Kidney (tissue), 14 donors: ENCODE data around the gene DCXR. TPM values are rescaled to one million over a fixed set of nuclear protein-coding genes. Genes with fewer than 3 reads are reported as not detected.

ENCODE experiments used
- DNase-seq, 5 donors: peaks; one replicate each; pipeline ENCODE4 v3.0.0-alpha.2; 2013 to 2020
- FAIRE-seq: peaks from 2 replicates; lab custom pipeline; 2012; peaks lifted over from hg19 to GRCh38; lab: Jason Lieb, UNC
- H3K27ac ChIP-seq, 2 donors: one replicate each; pipeline ENCODE4 v1.7.0; 2013; ENCODE audit warnings: low read depth in 2 of 2, low read length in 2 of 2, inconsistent platforms in 1 of 2
- H3K27me3 ChIP-seq: one replicate; pipeline ENCODE4 v1.7.1; 2013; ENCODE audit warnings: low read length, inconsistent platforms; ENCODE audit not compliant: control insufficient read depth, insufficient read depth
- H3K36me3 ChIP-seq, 3 donors: one replicate each; pipeline versions ENCODE4 v1.7.0 to v1.7.1; 2013; ENCODE audit warnings: low read length in 3 of 3, control low read depth in 1 of 3, inconsistent platforms in 1 of 3; ENCODE audit not compliant: insufficient read depth in 3 of 3, control insufficient read depth in 2 of 3
- H3K4me1 ChIP-seq, 3 donors: one replicate each; pipeline versions ENCODE4 v1.7.0 to v1.7.1; 2013; ENCODE audit warnings: low read length in 3 of 3, inconsistent platforms in 1 of 3, low read depth in 1 of 3; ENCODE audit not compliant: control insufficient read depth in 2 of 3, insufficient read depth in 2 of 3
- H3K4me3 ChIP-seq, 3 donors: one replicate each; pipeline versions ENCODE4 v1.7.0 to v1.8.1; 2013; ENCODE audit warnings: low read length in 3 of 3, control low read depth in 1 of 3, inconsistent platforms in 1 of 3
- H3K9ac ChIP-seq, 3 donors: one replicate each; pipeline versions ENCODE4 v1.7.0 to v1.7.1; 2013; ENCODE audit warnings: low read length in 3 of 3, control low read depth in 1 of 3, inconsistent platforms in 1 of 3
- H3K9me3 ChIP-seq, 3 donors: one replicate each; pipeline versions ENCODE4 v1.7.0 to v1.7.1; 2013; ENCODE audit warnings: low read length in 3 of 3, control low read depth in 1 of 3, inconsistent platforms in 1 of 3; ENCODE audit not compliant: control insufficient read depth in 2 of 3, insufficient read depth in 1 of 3
- CTCF ChIP-seq: IDR thresholded peaks from 3 replicates; pipeline ENCODE4 v1.5.1; 2012; ENCODE audit warnings: mild to moderate bottlenecking, moderate library complexity, borderline replicate concordance; ENCODE audit not compliant: insufficient read depth; ENCODE audit errors: extremely low read depth
- intact Hi-C: fragments of 100-400 bp; cut with DNase I; formaldehyde crosslinking; loops from one replicate; pipeline ENCODE4 v1.11.1; 2022
- polyA plus RNA-seq: library from polyadenylated mRNA; stranded (reverse); fragments of 350-450 nt; fragmentation: Illumina TruSeq; extraction: RNeasy Lipid Tissue Mini Kit (QIAGEN cat#74804); gene quantifications from one replicate; pipeline ENCODE4 v1.2.3, GENCODE V29; 2014; ENCODE audit warnings: low read depth, low replicate concordance; ENCODE audit not compliant: insufficient read depth
- total RNA-seq: library from RNA; stranded (reverse); fragmentation: NEBNext Ultra II Directional; extraction: Animal tissue kit (Norgen Biotek cat#: 25700); gene quantifications from one replicate; pipeline ENCODE4 v1.2.1, GENCODE V29; 2021
- donor health status: control.
- donor health status: control.
- donor health status: control.
- donor health status: control.
- donor health status: control.
- donor health status: DM: yes; HTN: yes; CAD: no.
- donor health status: Normal renal cell carcinoma (clear cell type).

DCXR gene
- total and polyA plus RNA-seq, 2 donors from 2014 or later, result 102 to 551 TPM

- no peaks in the 10 kb centered on the region for H3K9me3 ChIP-seq
- no peak overlapping the region for H3K27ac ChIP-seq
- no peak overlapping the region for H3K9ac ChIP-seq
- no peaks in the 10 kb centered on the region for H3K36me3 ChIP-seq
- intact Hi-C loops, result loop anchor here (10.0 kb wide), 1 partner anchor 54 kb away; the partner anchor contains the start of gene NOTUM
- no peaks in the 10 kb centered on the region for H3K27me3 ChIP-seq
- H3K4me3 ChIP-seq, result no peak overlapping the region
- FAIRE-seq (no peak), DNase-seq (no peak)
- peaks cover 0 to 21% (median 6%) of the 10 kb centered on the region in 3 donors for H3K4me1 ChIP-seq
- TF ChIP-seq CTCF, result no peak
Measured at GRCh38 chr17:82018989-82019689, 18.4 kb downstream of the DCXR start.

GRCh38 chr17:82018152-82018988 lies 19.1 kb downstream of the DCXR start:
- TF ChIP-seq CTCF, result no peak
- H3K27ac ChIP-seq, result no peak overlapping the region
- H3K4me1 ChIP-seq, result peaks cover 0 to 15% (median 6%) of the 10 kb centered on the region in 3 donors
- no peaks in the 10 kb centered on the region for H3K9me3 ChIP-seq
- no peak overlapping the region for H3K4me3 ChIP-seq
- H3K36me3 ChIP-seq, result no peaks in the 10 kb centered on the region
- FAIRE-seq (no peak), DNase-seq (peak in 3 of 5 donors; percentile 85 to 89 (median 88))
- H3K9ac ChIP-seq, result no peak overlapping the region
- intact Hi-C loops, result loop anchor here (10.0 kb wide), 1 partner anchor 54 kb away; the partner anchor contains the start of gene NOTUM
- H3K27me3 ChIP-seq, result no peaks in the 10 kb centered on the region

GRCh38 chr17:82017612-82018151 lies 19.8 kb downstream of the DCXR start:
- Histone ChIP-seq H3K4me3 (no peak overlapping the region), H3K27me3 (no peaks in the 10 kb centered on the region), H3K9ac (no peak overlapping the region), H3K4me1 (peaks cover 0 to 15% (median 6%) of the 10 kb centered on the region in 3 donors), H3K36me3 (no peaks in the 10 kb centered on the region), H3K9me3 (no peaks in the 10 kb centered on the region), H3K27ac (no peak overlapping the region)
- TF ChIP-seq CTCF, result no peak
- intact Hi-C loops, result loop anchor here (10.0 kb wide), 1 partner anchor 53 kb away; the partner anchor contains the start of gene NOTUM
- FAIRE-seq (no peak), DNase-seq (no peak)
